ENCODE results near the gene OSBPL6. TPM values are rescaled to one million over a fixed set of nuclear protein-coding genes. Genes with fewer than 3 reads are reported as not detected.

OSBPL6 gene
- total and polyA plus RNA-seq, 9 of the 15 experiments (the other 6 are each of a cell fraction or from before 2014, with no cell fraction given), result 3.4 to 12.7 (median 9.3) TPM

- TF ChIP-seq HNRNPH1 (optimal IDR thresholded peaks at IDR 0.05; ENCODE audit: low read depth, low read length), result no peak
- TF ChIP-seq SPI1 (IDR thresholded peaks at IDR 0.05; ENCODE audit: borderline replicate concordance, low read depth, low read length), result no peak
- no peak for TF ChIP-seq SAFB2 (IDR thresholded peaks at IDR 0.05; ENCODE audit: borderline replicate concordance, low read depth, low read length, severe bottlenecking)
- no peak for TF ChIP-seq NR2F6 (CRISPR knock-in tag; IDR thresholded peaks at IDR 0.05)
- peak; percentile 93; the same call in 1 of the 2 replicates for TF ChIP-seq KDM2B (CRISPR knock-in tag; IDR thresholded peaks at IDR 0.05)
- no peak for TF ChIP-seq NFE2L1 (tag; IDR thresholded peaks at IDR 0.05; ENCODE audit: borderline replicate concordance, low read depth)
- no peak for TF ChIP-seq ZNF695 (CRISPR knock-in tag; IDR thresholded peaks at IDR 0.05)
- TF ChIP-seq, protein P1, sequence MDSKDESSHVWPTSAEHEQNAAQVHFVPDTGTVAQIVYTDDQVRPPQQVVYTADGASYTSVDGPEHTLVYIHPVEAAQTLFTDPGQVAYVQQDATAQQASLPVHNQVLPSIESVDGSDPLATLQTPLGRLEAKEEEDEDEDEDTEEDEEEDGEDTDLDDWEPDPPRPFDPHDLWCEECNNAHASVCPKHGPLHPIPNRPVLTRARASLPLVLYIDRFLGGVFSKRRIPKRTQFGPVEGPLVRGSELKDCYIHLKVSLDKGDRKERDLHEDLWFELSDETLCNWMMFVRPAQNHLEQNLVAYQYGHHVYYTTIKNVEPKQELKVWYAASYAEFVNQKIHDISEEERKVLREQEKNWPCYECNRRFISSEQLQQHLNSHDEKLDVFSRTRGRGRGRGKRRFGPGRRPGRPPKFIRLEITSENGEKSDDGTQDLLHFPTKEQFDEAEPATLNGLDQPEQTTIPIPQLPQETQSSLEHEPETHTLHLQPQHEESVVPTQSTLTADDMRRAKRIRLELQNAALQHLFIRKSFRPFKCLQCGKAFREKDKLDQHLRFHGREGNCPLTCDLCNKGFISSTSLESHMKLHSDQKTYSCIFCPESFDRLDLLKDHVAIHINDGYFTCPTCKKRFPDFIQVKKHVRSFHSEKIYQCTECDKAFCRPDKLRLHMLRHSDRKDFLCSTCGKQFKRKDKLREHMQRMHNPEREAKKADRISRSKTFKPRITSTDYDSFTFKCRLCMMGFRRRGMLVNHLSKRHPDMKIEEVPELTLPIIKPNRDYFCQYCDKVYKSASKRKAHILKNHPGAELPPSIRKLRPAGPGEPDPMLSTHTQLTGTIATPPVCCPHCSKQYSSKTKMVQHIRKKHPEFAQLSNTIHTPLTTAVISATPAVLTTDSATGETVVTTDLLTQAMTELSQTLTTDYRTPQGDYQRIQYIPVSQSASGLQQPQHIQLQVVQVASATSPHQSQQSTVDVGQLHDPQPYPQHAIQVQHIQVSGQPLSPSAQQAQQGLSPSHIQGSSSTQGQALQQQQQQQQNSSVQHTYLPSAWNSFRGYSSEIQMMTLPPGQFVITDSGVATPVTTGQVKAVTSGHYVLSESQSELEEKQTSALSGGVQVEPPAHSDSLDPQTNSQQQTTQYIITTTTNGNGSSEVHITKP (IDR thresholded peaks at IDR 0.05; ENCODE audit: partially characterized antibody), result peak; percentile 82
- TF ChIP-seq, protein P2, sequence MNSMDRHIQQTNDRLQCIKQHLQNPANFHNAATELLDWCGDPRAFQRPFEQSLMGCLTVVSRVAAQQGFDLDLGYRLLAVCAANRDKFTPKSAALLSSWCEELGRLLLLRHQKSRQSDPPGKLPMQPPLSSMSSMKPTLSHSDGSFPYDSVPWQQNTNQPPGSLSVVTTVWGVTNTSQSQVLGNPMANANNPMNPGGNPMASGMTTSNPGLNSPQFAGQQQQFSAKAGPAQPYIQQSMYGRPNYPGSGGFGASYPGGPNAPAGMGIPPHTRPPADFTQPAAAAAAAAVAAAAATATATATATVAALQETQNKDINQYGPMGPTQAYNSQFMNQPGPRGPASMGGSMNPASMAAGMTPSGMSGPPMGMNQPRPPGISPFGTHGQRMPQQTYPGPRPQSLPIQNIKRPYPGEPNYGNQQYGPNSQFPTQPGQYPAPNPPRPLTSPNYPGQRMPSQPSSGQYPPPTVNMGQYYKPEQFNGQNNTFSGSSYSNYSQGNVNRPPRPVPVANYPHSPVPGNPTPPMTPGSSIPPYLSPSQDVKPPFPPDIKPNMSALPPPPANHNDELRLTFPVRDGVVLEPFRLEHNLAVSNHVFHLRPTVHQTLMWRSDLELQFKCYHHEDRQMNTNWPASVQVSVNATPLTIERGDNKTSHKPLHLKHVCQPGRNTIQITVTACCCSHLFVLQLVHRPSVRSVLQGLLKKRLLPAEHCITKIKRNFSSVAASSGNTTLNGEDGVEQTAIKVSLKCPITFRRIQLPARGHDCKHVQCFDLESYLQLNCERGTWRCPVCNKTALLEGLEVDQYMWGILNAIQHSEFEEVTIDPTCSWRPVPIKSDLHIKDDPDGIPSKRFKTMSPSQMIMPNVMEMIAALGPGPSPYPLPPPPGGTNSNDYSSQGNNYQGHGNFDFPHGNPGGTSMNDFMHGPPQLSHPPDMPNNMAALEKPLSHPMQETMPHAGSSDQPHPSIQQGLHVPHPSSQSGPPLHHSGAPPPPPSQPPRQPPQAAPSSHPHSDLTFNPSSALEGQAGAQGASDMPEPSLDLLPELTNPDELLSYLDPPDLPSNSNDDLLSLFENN (IDR thresholded peaks at IDR 0.05; ENCODE audit: low read depth in 2 of 2, low read length in 2 of 2), result peak in 1 of 2 experiments; percentile 39; a peak in 1 of 4 replicates
- TF ChIP-seq TEAD1 (CRISPR knock-in tag; IDR thresholded peaks at IDR 0.05), result peak in 1 of 2 experiments; percentile 61; a peak in 1 of 4 replicates
- TF ChIP-seq SNIP1 (IDR thresholded peaks at IDR 0.05; ENCODE audit: low read depth), result no peak
- TF ChIP-seq, protein P3, sequence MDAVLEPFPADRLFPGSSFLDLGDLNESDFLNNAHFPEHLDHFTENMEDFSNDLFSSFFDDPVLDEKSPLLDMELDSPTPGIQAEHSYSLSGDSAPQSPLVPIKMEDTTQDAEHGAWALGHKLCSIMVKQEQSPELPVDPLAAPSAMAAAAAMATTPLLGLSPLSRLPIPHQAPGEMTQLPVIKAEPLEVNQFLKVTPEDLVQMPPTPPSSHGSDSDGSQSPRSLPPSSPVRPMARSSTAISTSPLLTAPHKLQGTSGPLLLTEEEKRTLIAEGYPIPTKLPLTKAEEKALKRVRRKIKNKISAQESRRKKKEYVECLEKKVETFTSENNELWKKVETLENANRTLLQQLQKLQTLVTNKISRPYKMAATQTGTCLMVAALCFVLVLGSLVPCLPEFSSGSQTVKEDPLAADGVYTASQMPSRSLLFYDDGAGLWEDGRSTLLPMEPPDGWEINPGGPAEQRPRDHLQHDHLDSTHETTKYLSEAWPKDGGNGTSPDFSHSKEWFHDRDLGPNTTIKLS (IDR thresholded peaks at IDR 0.05; ENCODE audit: borderline replicate concordance, low read depth), result peak; percentile 79
- TF ChIP-seq JUND (IDR thresholded peaks at IDR 0.05; ENCODE audit: borderline replicate concordance, low read depth, low read length), result peak; percentile 50; the same call in 1 of the 2 replicates
- TF ChIP-seq JUND (tag; IDR thresholded peaks at IDR 0.05; ENCODE audit: borderline replicate concordance, low read depth, low read length), result no peak
- 0 out of 2 replicates have a peak, but pooled peaks have one; percentile 22 for TF ChIP-seq ZC3H11A (IDR thresholded peaks at IDR 0.05; ENCODE audit: low read depth, low read length)
- TF ChIP-seq YY1 (IDR thresholded peaks at IDR 0.05; ENCODE audit: borderline replicate concordance in 1 of 3, control insufficient read depth in 1 of 3, extremely low read depth in 1 of 3, insufficient read depth in 3 of 3, insufficient read length in 1 of 3, insufficient replicate concordance in 2 of 3, low read depth in 1 of 3, low read length in 2 of 3), result peak in 2 of 3 experiments; percentile 72 to 79
- peak; percentile 42; the same call in 1 of the 2 replicates for TF ChIP-seq SOX6 (IDR thresholded peaks at IDR 0.05)
Observed at GRCh38 chr2:178450774-178451525, 256.6 kb downstream of the OSBPL6 start, which contains the start of the genes PJVK and PRKRA (continued).
